T-helper 2 cell treated with Interferon-gamma antibody and Interleukin-4, amounts not matched to agents 5 μg/mL and 100 μg/mL, for 36 hours (primary cell): ENCODE results near the gene CSTA.

Experiments used
- DNase-seq: peaks from one replicate; pipeline ENCODE4 v3.0.0; 2021; ENCODE audit warnings: low spot score
- H3K27ac Mint-ChIP-seq: one replicate; pipeline ENCODE4 v1.8.0; 2021; ENCODE audit warnings: mild to moderate bottlenecking, mixed read lengths
- H3K27me3 Mint-ChIP-seq: one replicate; pipeline ENCODE4 v1.8.0; 2021; ENCODE audit warnings: low read depth, mixed read lengths
- H3K36me3 Mint-ChIP-seq: one replicate; pipeline ENCODE4 v1.8.0; 2021; ENCODE audit warnings: low read depth, mixed read lengths
- H3K4me1 Mint-ChIP-seq: one replicate; pipeline ENCODE4 v1.8.0; 2021; ENCODE audit warnings: low read depth, mixed read lengths
- H3K4me3 Mint-ChIP-seq: one replicate; pipeline ENCODE4 v1.8.0; 2022; ENCODE audit warnings: mild to moderate bottlenecking, moderate library complexity, mixed read lengths
- H3K9me3 Mint-ChIP-seq: one replicate; pipeline ENCODE4 v1.8.0; 2021; ENCODE audit warnings: mixed read lengths

Gene CSTA, protein sequence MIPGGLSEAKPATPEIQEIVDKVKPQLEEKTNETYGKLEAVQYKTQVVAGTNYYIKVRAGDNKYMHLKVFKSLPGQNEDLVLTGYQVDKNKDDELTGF

DNA sequence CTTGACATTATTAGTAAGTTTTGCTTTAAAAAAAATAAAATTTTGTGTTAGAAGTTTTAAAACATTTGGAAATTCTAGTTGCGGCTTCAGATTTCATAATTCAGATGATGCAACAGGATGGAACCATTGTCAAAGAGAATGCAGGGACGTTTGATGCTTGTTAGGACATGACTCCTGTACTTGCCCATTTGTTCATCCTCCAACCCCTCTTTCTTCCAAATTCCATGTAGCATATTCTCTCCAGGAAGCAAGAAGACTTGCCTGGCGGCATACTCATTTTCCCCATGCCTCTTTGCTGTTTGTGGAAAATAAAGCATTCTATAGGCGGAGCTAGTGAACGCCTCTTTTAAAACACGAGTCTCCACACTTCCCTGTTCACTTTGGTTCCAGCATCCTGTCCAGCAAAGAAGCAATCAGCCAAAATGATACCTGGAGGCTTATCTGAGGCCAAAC is at the start of gene CSTA:
TSS of gene CSTA (plus strand) at position 378 of the 453 bp plus-strand sequence. CDS start at position 423, 45 bp downstream.
- Mint-ChIP-seq H3K36me3 (peaks cover 2% of the 10 kb centered on the region), H3K27me3 (peaks cover 16% of the 10 kb centered on the region), H3K4me3 (no peak within 1 kb of the TSS), H3K9me3 (peaks cover 8% of the 10 kb centered on the region), H3K4me1 (peaks cover 23% of the 10 kb centered on the region), H3K27ac (no peak within 1 kb of the TSS)
- DNase-seq, result no peak

DNA sequence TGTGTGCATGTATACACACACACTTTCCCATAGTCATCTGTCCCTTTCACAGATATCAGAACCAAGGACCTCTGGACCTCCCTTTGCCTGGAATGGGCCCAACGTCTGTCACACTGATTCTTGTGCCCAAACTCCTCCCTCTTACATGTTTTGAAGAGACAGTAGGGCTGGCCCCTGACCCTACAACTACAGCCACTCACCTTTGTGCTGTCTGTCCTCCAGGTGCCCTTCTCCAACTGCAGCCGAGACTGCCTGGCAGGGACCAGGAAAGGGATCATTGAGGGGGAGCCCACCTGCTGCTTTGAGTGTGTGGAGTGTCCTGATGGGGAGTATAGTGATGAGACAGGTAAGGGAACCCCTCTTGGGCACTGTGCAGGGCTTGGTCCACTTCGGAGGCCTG is 43.2 kb upstream of the CSTA start:
- Mint-ChIP-seq H3K36me3 (no peaks in the 10 kb centered on the region), H3K4me3 (no peak overlapping the region), H3K27me3 (peaks cover 25% of the 10 kb centered on the region), H3K9me3 (no peaks in the 10 kb centered on the region), H3K4me1 (peaks cover 2% of the 10 kb centered on the region), H3K27ac (no peak overlapping the region)
- no peak for DNase-seq

DNA sequence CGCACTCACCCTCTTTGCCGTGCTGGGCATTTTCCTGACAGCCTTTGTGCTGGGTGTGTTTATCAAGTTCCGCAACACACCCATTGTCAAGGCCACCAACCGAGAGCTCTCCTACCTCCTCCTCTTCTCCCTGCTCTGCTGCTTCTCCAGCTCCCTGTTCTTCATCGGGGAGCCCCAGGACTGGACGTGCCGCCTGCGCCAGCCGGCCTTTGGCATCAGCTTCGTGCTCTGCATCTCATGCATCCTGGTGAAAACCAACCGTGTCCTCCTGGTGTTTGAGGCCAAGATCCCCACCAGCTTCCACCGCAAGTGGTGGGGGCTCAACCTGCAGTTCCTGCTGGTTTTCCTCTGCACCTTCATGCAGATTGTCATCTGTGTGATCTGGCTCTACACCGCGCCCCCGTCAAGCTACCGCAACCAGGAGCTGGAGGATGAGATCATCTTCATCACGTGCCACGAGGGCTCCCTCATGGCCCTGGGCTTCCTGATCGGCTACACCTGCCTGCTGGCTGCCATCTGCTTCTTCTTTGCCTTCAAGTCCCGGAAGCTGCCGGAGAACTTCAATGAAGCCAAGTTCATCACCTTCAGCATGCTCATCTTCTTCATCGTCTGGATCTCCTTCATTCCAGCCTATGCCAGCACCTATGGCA is 41.1 kb upstream of the CSTA start:
- peaks cover 2% of the 10 kb centered on the region for H3K4me1 Mint-ChIP-seq
- H3K36me3 Mint-ChIP-seq, result no peaks in the 10 kb centered on the region
- H3K27ac Mint-ChIP-seq, result no peak overlapping the region
- no peak for DNase-seq
- H3K4me3 Mint-ChIP-seq, result no peak overlapping the region
- H3K27me3 Mint-ChIP-seq, result peaks cover 22% of the 10 kb centered on the region
- no peaks in the 10 kb centered on the region for H3K9me3 Mint-ChIP-seq

DNA sequence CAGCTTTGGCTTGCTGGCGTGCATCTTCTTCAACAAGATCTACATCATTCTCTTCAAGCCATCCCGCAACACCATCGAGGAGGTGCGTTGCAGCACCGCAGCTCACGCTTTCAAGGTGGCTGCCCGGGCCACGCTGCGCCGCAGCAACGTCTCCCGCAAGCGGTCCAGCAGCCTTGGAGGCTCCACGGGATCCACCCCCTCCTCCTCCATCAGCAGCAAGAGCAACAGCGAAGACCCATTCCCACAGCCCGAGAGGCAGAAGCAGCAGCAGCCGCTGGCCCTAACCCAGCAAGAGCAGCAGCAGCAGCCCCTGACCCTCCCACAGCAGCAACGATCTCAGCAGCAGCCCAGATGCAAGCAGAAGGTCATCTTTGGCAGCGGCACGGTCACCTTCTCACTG is 40.6 kb upstream of the CSTA start:
- Mint-ChIP-seq H3K27me3 (peaks cover 24% of the 10 kb centered on the region), H3K4me1 (peaks cover 2% of the 10 kb centered on the region), H3K9me3 (no peaks in the 10 kb centered on the region), H3K36me3 (no peaks in the 10 kb centered on the region), H3K27ac (no peak overlapping the region), H3K4me3 (no peak overlapping the region)
- DNase-seq, result no peak

DNA sequence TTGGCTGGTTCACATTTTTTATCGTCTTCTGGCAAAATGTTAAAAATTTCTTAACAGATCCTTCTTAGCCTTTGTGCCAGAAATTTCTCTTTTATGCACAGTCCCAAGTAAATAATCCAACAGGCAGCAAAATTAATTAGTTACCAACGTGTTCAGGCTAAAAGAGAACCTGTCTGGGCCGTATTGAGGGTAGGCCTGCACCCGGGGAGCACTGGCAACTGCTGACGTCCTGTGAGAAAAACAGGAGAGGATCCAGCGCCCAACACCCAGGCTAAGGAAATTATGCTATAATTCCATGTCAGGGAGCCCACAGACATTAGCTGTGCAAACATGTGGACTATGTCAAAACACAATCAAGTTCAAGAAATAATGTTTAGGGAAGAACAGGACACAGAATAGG is 30.7 kb upstream of the CSTA start:
- Mint-ChIP-seq H3K27ac (no peak overlapping the region), H3K4me3 (no peak overlapping the region), H3K9me3 (no peaks in the 10 kb centered on the region), H3K27me3 (no peaks in the 10 kb centered on the region), H3K4me1 (peaks cover 15% of the 10 kb centered on the region), H3K36me3 (no peaks in the 10 kb centered on the region)
- DNase-seq, result no peak

DNA sequence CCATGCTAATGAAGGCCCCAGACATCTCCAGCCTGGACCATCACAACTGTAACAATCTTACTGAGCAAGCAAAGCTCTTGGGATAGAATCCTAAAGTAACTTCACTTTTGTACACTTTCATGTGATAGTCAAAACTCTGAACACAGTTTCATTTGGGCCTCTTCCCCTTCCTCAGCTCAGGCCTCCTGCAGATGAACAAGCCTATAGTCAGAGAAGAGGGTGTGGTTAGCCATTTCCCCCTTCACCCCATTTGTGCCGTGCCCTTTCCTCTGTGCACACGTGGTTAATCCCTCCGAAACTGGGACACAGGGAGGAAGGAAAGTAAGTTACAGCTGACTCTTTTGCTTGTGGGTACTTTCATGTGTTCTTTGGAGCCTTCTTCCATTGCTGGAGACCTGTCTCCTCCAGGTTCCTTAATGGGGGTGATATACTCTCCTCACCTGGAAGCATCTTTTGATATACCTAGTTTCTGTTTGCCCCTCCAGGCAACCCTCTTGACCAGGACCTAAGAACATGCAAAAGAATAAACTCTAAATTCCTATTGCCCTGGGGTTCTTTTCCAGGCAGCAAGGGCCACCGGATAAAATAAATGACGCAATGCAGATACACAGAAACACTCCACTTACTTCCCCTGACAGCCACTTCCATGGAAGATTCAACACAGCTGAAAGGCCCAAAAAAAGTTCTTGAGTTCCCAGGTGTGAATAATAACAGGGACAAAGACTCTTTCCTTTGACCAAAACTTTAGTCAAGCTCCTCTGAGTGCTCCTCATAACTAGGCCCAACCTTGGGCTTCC is 29.6 kb upstream of the CSTA start:
- peaks cover 2% of the 10 kb centered on the region for H3K9me3 Mint-ChIP-seq
- DNase-seq, result no peak
- H3K27me3 Mint-ChIP-seq, result no peaks in the 10 kb centered on the region
- peaks cover 1% of the 10 kb centered on the region for H3K36me3 Mint-ChIP-seq
- H3K4me3 Mint-ChIP-seq, result no peak overlapping the region
- H3K4me1 Mint-ChIP-seq, result peaks cover 18% of the 10 kb centered on the region
- H3K27ac Mint-ChIP-seq, result no peak overlapping the region

DNA sequence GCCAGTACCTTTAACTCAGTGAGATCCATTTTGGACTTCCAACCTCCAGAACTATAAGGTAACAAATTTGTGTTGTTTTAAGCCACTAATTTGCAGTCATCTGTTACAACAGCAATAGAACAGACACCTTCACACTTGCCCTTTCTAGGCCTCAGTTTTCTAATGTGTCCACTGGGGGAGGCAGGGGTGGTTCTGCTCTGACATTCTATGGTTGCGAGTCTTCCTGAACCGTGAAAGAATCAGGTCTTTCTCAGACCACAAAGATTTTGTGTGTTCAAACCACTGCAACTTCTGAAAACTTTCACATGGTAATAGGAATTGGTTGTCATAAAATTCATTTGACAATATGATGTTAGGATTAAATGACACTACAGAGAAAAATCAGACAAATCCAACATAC is 26.8 kb upstream of the CSTA start:
- Mint-ChIP-seq H3K27me3 (no peaks in the 10 kb centered on the region), H3K27ac (no peak overlapping the region), H3K4me3 (no peak overlapping the region), H3K4me1 (peaks cover 21% of the 10 kb centered on the region), H3K9me3 (peaks cover 4% of the 10 kb centered on the region), H3K36me3 (peaks cover 2% of the 10 kb centered on the region)
- peak; percentile 49 for DNase-seq

DNA sequence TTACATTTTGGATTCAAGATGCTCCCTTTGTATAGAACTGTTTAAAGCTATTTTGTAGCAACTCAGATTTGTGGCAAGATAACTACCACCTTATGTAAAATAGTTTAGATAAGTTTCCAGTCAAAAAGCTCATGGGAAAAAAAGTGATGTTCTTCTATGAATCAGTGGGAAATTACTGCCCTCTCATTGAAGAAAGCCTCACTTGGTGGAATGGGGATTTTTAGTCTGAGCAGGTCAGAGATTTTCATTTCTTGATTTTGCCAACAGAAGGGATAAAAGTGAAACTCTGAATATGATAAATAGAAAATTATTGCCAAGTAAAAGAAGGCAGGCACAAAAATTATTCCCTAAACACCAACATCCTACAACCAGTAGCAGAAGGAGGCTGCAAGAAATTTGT is 25.8 kb upstream of the CSTA start:
- no peak for DNase-seq
- H3K4me1 Mint-ChIP-seq, result peaks cover 21% of the 10 kb centered on the region
- H3K27me3 Mint-ChIP-seq, result peaks cover 4% of the 10 kb centered on the region
- H3K9me3 Mint-ChIP-seq, result peaks cover 4% of the 10 kb centered on the region
- H3K4me3 Mint-ChIP-seq, result no peak overlapping the region
- H3K36me3 Mint-ChIP-seq, result peaks cover 2% of the 10 kb centered on the region
- H3K27ac Mint-ChIP-seq, result no peak overlapping the region

DNA sequence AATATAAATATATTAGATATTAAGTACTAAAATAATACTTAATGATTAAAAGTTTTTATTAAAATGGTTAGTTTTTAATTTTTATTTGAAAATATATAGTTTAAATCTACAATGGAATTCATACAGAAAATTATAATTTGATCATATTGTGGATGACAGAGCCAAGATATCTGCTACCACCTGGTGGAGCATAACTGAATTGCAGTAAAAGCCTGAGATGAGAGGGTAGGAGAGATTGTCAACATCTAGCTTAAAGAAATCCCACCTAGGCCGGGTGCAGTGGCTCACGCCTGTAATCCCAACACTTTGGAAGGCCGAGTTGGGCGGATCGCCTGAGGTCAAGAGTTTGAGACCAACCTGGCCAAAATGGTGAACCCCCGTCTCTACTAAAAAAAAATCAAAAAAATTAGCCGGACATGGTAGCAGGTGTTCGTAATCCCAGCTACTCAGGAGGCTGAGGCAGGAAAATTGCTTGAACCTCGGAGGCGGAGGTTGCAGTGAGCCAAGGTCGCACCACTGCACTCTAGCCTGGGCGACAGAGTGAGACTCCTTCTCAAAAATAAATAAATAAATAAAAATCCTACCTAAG is 25.1 kb upstream of the CSTA start:
- Mint-ChIP-seq H3K4me3 (no peak overlapping the region), H3K9me3 (peaks cover 4% of the 10 kb centered on the region), H3K36me3 (peaks cover 2% of the 10 kb centered on the region), H3K27ac (no peak overlapping the region), H3K4me1 (peaks cover 21% of the 10 kb centered on the region), H3K27me3 (peaks cover 4% of the 10 kb centered on the region)
- no peak for DNase-seq

DNA sequence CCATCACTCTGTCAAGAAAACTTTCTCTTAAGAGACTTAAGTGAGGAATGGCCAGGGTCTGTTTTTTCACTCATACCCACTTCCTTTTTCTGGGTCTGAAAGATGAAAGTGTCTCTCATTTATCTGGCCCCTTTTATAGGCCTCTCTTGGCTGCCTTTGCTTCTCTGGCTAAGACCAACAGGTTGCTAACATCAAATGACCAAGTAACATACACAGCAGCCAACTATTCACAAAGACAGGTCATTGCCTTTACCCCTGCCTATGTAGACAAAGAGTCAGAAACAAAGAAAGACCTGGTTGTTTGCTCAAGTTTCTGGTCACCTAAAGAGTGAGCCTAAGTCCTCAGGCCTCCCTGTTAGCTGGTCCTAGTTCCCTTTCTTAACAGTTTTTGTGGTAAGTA is 24.0 kb upstream of the CSTA start:
- Mint-ChIP-seq H3K4me3 (no peak overlapping the region), H3K9me3 (peaks cover 4% of the 10 kb centered on the region), H3K36me3 (peaks cover 2% of the 10 kb centered on the region), H3K27ac (no peak overlapping the region), H3K27me3 (peaks cover 6% of the 10 kb centered on the region), H3K4me1 (peaks cover 21% of the 10 kb centered on the region)
- DNase-seq, result no peak

DNA sequence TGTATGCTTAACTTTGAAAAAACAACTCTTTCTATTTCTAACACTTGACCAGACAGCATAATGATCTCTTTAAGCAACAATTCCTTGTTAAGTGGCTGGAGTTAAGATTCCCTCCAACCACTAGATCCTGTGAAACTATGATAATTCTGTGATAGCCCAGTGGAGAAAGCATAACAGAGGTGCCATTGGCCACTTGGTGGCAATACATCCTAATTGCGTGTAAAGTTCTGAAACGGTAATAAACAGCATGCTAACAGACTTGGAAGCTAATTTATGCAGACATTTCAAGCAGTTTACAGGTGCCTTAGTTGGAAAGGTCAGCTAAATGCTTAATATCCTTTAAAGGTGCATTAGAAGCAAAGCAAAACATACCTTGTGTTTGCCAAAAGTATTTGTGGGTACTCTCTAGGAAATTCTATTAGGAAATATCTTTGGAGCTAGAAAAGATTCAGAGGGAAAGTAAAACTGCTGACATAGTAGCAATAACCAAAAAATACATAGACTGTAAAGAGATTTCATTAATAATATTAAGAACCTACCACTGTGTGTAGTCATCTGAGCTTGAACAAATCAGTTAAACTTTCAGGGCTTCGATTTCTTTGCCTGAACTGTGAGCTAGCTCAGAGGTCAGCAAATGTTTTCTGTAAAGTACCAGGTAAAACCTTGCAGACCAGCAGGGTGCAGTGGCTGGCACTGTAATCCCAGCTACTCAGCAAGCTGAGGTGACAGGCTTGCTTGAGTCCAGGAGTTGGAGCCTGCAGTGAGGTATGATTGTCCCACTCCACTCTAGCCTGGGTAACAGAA is 19.0 kb upstream of the CSTA start:
- H3K36me3 Mint-ChIP-seq, result no peaks in the 10 kb centered on the region
- no peak for DNase-seq
- peaks cover under 1% of the 10 kb centered on the region for H3K4me1 Mint-ChIP-seq
- H3K4me3 Mint-ChIP-seq, result no peak overlapping the region
- no peaks in the 10 kb centered on the region for H3K9me3 Mint-ChIP-seq
- H3K27me3 Mint-ChIP-seq, result peaks cover 26% of the 10 kb centered on the region
- no peak overlapping the region for H3K27ac Mint-ChIP-seq

DNA sequence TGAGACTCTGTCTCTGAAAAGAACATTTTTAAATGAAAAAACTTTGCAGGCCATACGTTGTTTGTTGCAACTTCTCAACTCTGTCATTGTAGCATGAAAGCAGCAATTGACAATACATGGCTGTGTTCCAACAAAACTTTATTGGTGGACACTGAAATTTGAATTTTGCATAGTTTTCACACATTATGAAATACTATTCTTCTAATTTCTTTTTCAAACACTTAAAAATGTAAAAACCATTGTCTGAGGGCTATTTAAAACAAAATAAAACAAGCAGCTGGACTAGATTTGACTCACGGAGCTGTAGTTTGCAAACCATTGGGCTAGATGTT is 18.5 kb upstream of the CSTA start:
- Mint-ChIP-seq H3K36me3 (no peaks in the 10 kb centered on the region), H3K27ac (no peak overlapping the region), H3K9me3 (no peaks in the 10 kb centered on the region), H3K4me3 (no peak overlapping the region), H3K4me1 (no peaks in the 10 kb centered on the region), H3K27me3 (peaks cover 26% of the 10 kb centered on the region)
- no peak for DNase-seq

DNA sequence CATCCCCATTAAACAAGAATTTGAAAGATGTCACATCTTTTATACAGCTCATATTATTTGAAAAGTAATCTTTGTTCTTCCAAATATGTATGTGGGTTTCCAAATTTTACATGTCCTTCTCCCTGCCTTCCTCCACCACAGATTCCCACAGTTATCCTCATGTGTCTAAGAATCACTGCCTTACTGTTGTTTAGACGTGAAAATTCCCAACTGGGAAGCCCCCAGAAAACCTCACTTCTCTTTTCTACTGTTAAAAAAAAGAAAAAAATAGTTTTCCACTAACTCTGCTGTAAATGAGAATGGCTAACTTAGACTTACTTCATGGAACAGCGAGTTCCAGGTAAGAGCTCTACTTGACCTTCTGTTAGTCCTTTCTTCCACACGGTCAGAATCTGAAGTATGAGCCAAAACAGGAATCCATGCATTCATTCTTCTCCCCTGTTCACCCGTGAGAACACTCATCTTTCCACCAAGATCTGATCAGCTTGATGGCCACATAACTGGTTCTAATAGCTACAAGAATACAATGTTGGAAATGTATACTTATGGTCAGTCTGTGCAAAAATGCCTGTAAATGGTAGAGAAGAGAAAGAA is 17.9 kb upstream of the CSTA start:
- Mint-ChIP-seq H3K4me3 (no peak overlapping the region), H3K36me3 (no peaks in the 10 kb centered on the region), H3K9me3 (no peaks in the 10 kb centered on the region), H3K4me1 (no peaks in the 10 kb centered on the region), H3K27me3 (peaks cover 26% of the 10 kb centered on the region), H3K27ac (no peak overlapping the region)
- DNase-seq, result no peak
